ENCODE data around the gene FGD1. TPM values are rescaled to one million over a fixed set of nuclear protein-coding genes. Genes with fewer than 3 reads are reported as not detected.

Gene FGD1
- total and polyA plus RNA-seq, 2 of the 4 experiments (the other 2 are of a cell fraction), result 2.0 to 12.3 TPM

- peak overlapping the region; percentile 73 to 88 for H4K8ac ChIP-seq (ENCODE audit: low read depth in 2 of 2, low read length in 2 of 2)
- no peak for DNase-seq
- 63% methylated on average over 5 of the region's 5 CpGs; no CpG with 5 or more reads in 1 of the 2 experiments for WGBS, 2 experiments (ENCODE audit: extremely low coverage in 2 of 2, insufficient read length in 1 of 2)
- TF ChIP-seq, protein P1, sequence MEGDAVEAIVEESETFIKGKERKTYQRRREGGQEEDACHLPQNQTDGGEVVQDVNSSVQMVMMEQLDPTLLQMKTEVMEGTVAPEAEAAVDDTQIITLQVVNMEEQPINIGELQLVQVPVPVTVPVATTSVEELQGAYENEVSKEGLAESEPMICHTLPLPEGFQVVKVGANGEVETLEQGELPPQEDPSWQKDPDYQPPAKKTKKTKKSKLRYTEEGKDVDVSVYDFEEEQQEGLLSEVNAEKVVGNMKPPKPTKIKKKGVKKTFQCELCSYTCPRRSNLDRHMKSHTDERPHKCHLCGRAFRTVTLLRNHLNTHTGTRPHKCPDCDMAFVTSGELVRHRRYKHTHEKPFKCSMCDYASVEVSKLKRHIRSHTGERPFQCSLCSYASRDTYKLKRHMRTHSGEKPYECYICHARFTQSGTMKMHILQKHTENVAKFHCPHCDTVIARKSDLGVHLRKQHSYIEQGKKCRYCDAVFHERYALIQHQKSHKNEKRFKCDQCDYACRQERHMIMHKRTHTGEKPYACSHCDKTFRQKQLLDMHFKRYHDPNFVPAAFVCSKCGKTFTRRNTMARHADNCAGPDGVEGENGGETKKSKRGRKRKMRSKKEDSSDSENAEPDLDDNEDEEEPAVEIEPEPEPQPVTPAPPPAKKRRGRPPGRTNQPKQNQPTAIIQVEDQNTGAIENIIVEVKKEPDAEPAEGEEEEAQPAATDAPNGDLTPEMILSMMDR (conservative IDR thresholded peaks at IDR 0.05; ENCODE audit: low read depth, low read length), result no peak
- TF ChIP-seq, protein P2, sequence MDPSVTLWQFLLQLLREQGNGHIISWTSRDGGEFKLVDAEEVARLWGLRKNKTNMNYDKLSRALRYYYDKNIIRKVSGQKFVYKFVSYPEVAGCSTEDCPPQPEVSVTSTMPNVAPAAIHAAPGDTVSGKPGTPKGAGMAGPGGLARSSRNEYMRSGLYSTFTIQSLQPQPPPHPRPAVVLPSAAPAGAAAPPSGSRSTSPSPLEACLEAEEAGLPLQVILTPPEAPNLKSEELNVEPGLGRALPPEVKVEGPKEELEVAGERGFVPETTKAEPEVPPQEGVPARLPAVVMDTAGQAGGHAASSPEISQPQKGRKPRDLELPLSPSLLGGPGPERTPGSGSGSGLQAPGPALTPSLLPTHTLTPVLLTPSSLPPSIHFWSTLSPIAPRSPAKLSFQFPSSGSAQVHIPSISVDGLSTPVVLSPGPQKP (IDR thresholded peaks at IDR 0.05; ENCODE audit: borderline replicate concordance, low read depth, low read length), result no peak
- TF ChIP-seq FOS (IDR thresholded peaks at IDR 0.05; ENCODE audit: low read depth, low read length) (no peak), RCOR1 (IDR thresholded peaks at IDR 0.05; ENCODE audit: insufficient replicate concordance, low read length) (no peak), CEBPB (IDR thresholded peaks at IDR 0.05; ENCODE audit: low read depth, low read length) (no peak), SMC3 (IDR thresholded peaks at IDR 0.05; ENCODE audit: low read depth, low read length) (no peak), BHLHE40 (IDR thresholded peaks at IDR 0.05; ENCODE audit: low read depth, low read length) (no peak), RAD21 (IDR thresholded peaks at IDR 0.05; ENCODE audit: low read length) (no peak), MXI1 (IDR thresholded peaks at IDR 0.05; ENCODE audit: borderline replicate concordance, low read depth, low read length) (no peak), CHD1 (IDR thresholded peaks at IDR 0.05; ENCODE audit: low read depth, low read length) (no peak), MAFK (IDR thresholded peaks at IDR 0.05; ENCODE audit: low read depth, low read length) (no peak), MAZ (IDR thresholded peaks at IDR 0.05; ENCODE audit: borderline replicate concordance, low read depth, low read length) (no peak), POLR2A (IDR thresholded peaks at IDR 0.05; ENCODE audit: low read depth, low read length) (no peak), RFX5 (IDR thresholded peaks at IDR 0.05; ENCODE audit: low read depth, low read length) (no peak), NFE2L2 (IDR thresholded peaks at IDR 0.05; ENCODE audit: low read depth, low read length) (no peak)
- TF ChIP-seq, protein P3, sequence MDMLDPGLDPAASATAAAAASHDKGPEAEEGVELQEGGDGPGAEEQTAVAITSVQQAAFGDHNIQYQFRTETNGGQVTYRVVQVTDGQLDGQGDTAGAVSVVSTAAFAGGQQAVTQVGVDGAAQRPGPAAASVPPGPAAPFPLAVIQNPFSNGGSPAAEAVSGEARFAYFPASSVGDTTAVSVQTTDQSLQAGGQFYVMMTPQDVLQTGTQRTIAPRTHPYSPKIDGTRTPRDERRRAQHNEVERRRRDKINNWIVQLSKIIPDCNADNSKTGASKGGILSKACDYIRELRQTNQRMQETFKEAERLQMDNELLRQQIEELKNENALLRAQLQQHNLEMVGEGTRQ (IDR thresholded peaks at IDR 0.05; ENCODE audit: low read depth, low read length), result no peak
- H3K36me3 ChIP-seq (ENCODE audit: control insufficient read depth, insufficient read depth, low read length), result no peaks in the 10 kb centered on the region
- no peak overlapping the region for H2BK20ac ChIP-seq (ENCODE audit: low read depth, low read length)
- peak overlapping the region; percentile 62; the same call in 1 of the 2 replicates for H4K91ac ChIP-seq (ENCODE audit: insufficient read depth, low read depth, low read length)
- no peak overlapping the region for H2BK15ac ChIP-seq (ENCODE audit: low read depth, low read length)
- H3K4me3 ChIP-seq (ENCODE audit: insufficient read depth, low read depth, low read length), result peak overlapping the region; percentile 37; the same call in 1 of the 2 replicates
- peak overlapping the region; percentile 41; the same call in 1 of the 2 replicates for H3K56ac ChIP-seq (ENCODE audit: extremely low read depth, insufficient read depth, low read length)
- no peak overlapping the region for H3K23ac ChIP-seq (ENCODE audit: low read depth, low read length)
- H3K4me2 ChIP-seq (ENCODE audit: low read depth, low read length), result peak overlapping the region; percentile 82
- peak overlapping the region; percentile 20 for H2AK9ac ChIP-seq (replicated peaks; ENCODE audit: low read depth, low read length, poor library complexity)
- no peaks in the 10 kb centered on the region; the same call in 1 of the 2 replicates for H3K9me1 ChIP-seq (ENCODE audit: insufficient read depth, low read length)
- BruUV-seq (replicated peaks), result no TSS peak
- H3K4me1 ChIP-seq (ENCODE audit: control insufficient read depth, insufficient read depth, low read length), result peaks cover 7% of the 10 kb centered on the region
- no peaks in the 10 kb centered on the region for H3K27me3 ChIP-seq (ENCODE audit: control insufficient read depth, insufficient read depth, low read length)
- peaks cover 4 to 20% of the 10 kb centered on the region in 2 experiments for H3K79me1 ChIP-seq (ENCODE audit: low read depth in 1 of 2, low read length in 2 of 2)
- no peak for ATAC-seq (ENCODE audit: low read depth)
- H2AK5ac ChIP-seq (ENCODE audit: low read depth, low read length), result no peak overlapping the region
- peak overlapping the region; percentile 61; the same call in 1 of the 2 replicates for H4K5ac ChIP-seq (ENCODE audit: low read depth, low read length)
- ChIA-PET CTCF (interaction anchor here (0.6 kb wide), 1 partner anchor 15 kb away, joined by 4 read pairs; no protein-coding TSS in a partner anchor), POLR2A (ENCODE audit: unreplicated experiment) (no interaction called here)
- peak overlapping the region; percentile 42; the same call in 1 of the 2 replicates for H3K18ac ChIP-seq (ENCODE audit: low read depth, low read length)
- peak overlapping the region; percentile 8 for H3K4ac ChIP-seq (ENCODE audit: low read depth, low read length)
- peak overlapping the region; percentile 80 for H3K27ac ChIP-seq (ENCODE audit: insufficient read depth, low read length)
- H4K20me1 ChIP-seq (ENCODE audit: insufficient read depth, low read length), result no peaks in the 10 kb centered on the region
- in situ Hi-C loops (cut with MboI; ENCODE audit: low sequenced_read_pairs), result no loop called here
- dilution Hi-C loops (cut with HindIII; ENCODE audit: low sequenced_read_pairs, unreplicated experiment), result no loop called here
- no peak overlapping the region for H2BK120ac ChIP-seq (ENCODE audit: low read depth, low read length)
- H2BK5ac ChIP-seq (ENCODE audit: low read depth, low read length, poor library complexity, severe bottlenecking), result no peak overlapping the region
- no peaks in the 10 kb centered on the region for H3K9me3 ChIP-seq (ENCODE audit: control insufficient read depth, insufficient read depth, low read length)
- H3K14ac ChIP-seq (replicated peaks; ENCODE audit: low read depth, low read length), result peak overlapping the region; percentile 85; the same call in 1 of the 2 replicates
- H3K9ac ChIP-seq (ENCODE audit: low read depth, low read length), result peak overlapping the region; percentile 87
- H2AFZ ChIP-seq (replicated peaks; ENCODE audit: low read length, poor library complexity), result peak overlapping the region; percentile 86
- intact Hi-C loops (cut with micrococcal nuclease), result loop anchor here (2.0 kb wide), 1 partner anchor 32 kb away; no protein-coding TSS in a partner anchor
These were observed 451 bp upstream of the FGD1 start for GRCh38 chrX:54496517-54496852.
